Measurements from ENCODE around the gene CCDC12. TPM values are rescaled to one million over a fixed set of nuclear protein-coding genes. Genes with fewer than 3 reads are reported as not detected.

Gene CCDC12
- total RNA-seq, 1 donor from 2014 or later = 29.2 TPM

- no peak for ATAC-seq (ENCODE audit: poor library complexity)
- DNase-seq = no peak
- intact Hi-C loops (cut with DNase I) = no loop called here
These were observed 12.1 kb upstream of the CCDC12 start for GRCh38 chr3:46988616-46989015.

- ATAC-seq (ENCODE audit: poor library complexity) (peak; percentile 67), DNase-seq (peak; percentile 86)
- intact Hi-C loops (cut with DNase I) = no loop called here
These were observed 11.3 kb upstream of the CCDC12 start for GRCh38 chr3:46987743-46988401.

GRCh38 chr3:46987319-46987742 lies 10.8 kb upstream of the CCDC12 start:
- ATAC-seq (ENCODE audit: poor library complexity) (no peak), DNase-seq (peak; percentile 25)
- intact Hi-C loops (cut with DNase I) = no loop called here

GRCh38 chr3:46986782-46987310 lies 10.3 kb upstream of the CCDC12 start:
- ATAC-seq (ENCODE audit: poor library complexity) (no peak), DNase-seq (peak; percentile 29)
- intact Hi-C loops (cut with DNase I) = no loop called here

- DNase-seq = peak; percentile 13
- intact Hi-C loops (cut with DNase I) = no loop called here
- no peak for ATAC-seq (ENCODE audit: poor library complexity)
These were observed 9.6 kb upstream of the CCDC12 start for GRCh38 chr3:46986055-46986730.

- DNase-seq = peak; percentile 22
- ATAC-seq (ENCODE audit: poor library complexity) = no peak
- intact Hi-C loops (cut with DNase I) = no loop called here
These were observed 9.0 kb upstream of the CCDC12 start for GRCh38 chr3:46985588-46985987.

GRCh38 chr3:46984591-46985459 lies 8.3 kb upstream of the CCDC12 start:
- ATAC-seq (ENCODE audit: poor library complexity) (no peak), DNase-seq (peak; percentile 24)
- intact Hi-C loops (cut with DNase I) = no loop called here

GRCh38 chr3:46982546-46982945 lies 6.0 kb upstream of the CCDC12 start:
- DNase-seq = peak; percentile 26
- no peak for ATAC-seq (ENCODE audit: poor library complexity)
- intact Hi-C loops (cut with DNase I) = no loop called here

- intact Hi-C loops (cut with DNase I) = no loop called here
- ATAC-seq (ENCODE audit: poor library complexity) = no peak
- peak; percentile 72 for DNase-seq
These were observed 5.5 kb upstream of the CCDC12 start for GRCh38 chr3:46981932-46982471.

- peak; percentile 58 for DNase-seq
- no peak for ATAC-seq (ENCODE audit: poor library complexity)
- intact Hi-C loops (cut with DNase I) = loop anchor here (5.0 kb wide), 2 partner anchors 48 to 182 kb away; partner anchors contain the start of gene SETD2
These were observed 3.5 kb upstream of the CCDC12 start for GRCh38 chr3:46979958-46980497.

- DNase-seq = peak; percentile 99
- peak; percentile 86 for ATAC-seq (ENCODE audit: poor library complexity)
- intact Hi-C loops (cut with DNase I) = loop anchor here (5.0 kb wide), 2 partner anchors 47 to 183 kb away; partner anchors contain the start of gene SETD2
These were observed 2.7 kb upstream of the CCDC12 start, which contains the start of gene NBEAL2 for GRCh38 chr3:46978985-46979944. NBEAL2 (plus strand) TSS chr3:46979666; CDS start chr3:46979862, 196 bp downstream.

GRCh38 chr3:46978381-46978780 lies 1.8 kb upstream of the CCDC12 start:
- ATAC-seq (ENCODE audit: poor library complexity) (no peak), DNase-seq (peak; percentile 26)
- intact Hi-C loops (cut with DNase I) = loop anchor here (5.0 kb wide), 2 partner anchors 46 to 184 kb away; partner anchors contain the start of gene SETD2

GRCh38 chr3:46977811-46978195 lies 1.3 kb upstream of the CCDC12 start:
- intact Hi-C loops (cut with DNase I) = loop anchor here (5.0 kb wide), 2 partner anchors 46 to 184 kb away; partner anchors contain the start of gene SETD2
- DNase-seq (no peak), ATAC-seq (ENCODE audit: poor library complexity) (no peak)

GRCh38 chr3:46974421-46975171 lies 1.9 kb downstream of the CCDC12 start:
- intact Hi-C loops (cut with DNase I) = loop anchor here (5.0 kb wide), 2 partner anchors 42 to 188 kb away; partner anchors contain the start of gene SETD2
- DNase-seq (no peak), ATAC-seq (ENCODE audit: poor library complexity) (no peak)

- no peak for ATAC-seq (ENCODE audit: poor library complexity)
- intact Hi-C loops (cut with DNase I) = no loop called here
- no peak for DNase-seq
These were observed 4.1 kb downstream of the CCDC12 start for GRCh38 chr3:46972396-46972795.

- DNase-seq (no peak), ATAC-seq (ENCODE audit: poor library complexity) (no peak)
- intact Hi-C loops (cut with DNase I) = no loop called here
These were observed 4.8 kb downstream of the CCDC12 start for GRCh38 chr3:46971742-46972141.

All from Right ventricle myocardium superior (tissue), 1 donor.